HFFc6 (cell line): ENCODE data around the gene ZNF813. TPM values are rescaled to one million over a fixed set of nuclear protein-coding genes. Genes with fewer than 3 reads are reported as not detected.
A peak's percentile ranks its signal among the peaks of the same experiment; 100 is the strongest.

Source experiments
- DNase-seq: peaks from one replicate; pipeline ENCODE4 v3.0.0-alpha.2; 2018
- H3K27ac Mint-ChIP-seq: 2 replicates; pipeline ENCODE4 v1.8.0; 2020; ENCODE audit warnings: mild to moderate bottlenecking, mixed read lengths
- H3K27me3 Mint-ChIP-seq: 2 replicates; pipeline ENCODE4 v1.8.0; 2021; ENCODE audit warnings: mild to moderate bottlenecking, moderate library complexity, mixed read lengths; ENCODE audit not compliant: insufficient read depth
- H3K36me3 Mint-ChIP-seq: 2 replicates; pipeline ENCODE4 v1.8.0; 2021; ENCODE audit warnings: low read depth, mixed read lengths
- H3K4me1 Mint-ChIP-seq: 2 replicates; pipeline ENCODE4 v1.8.0; 2020; ENCODE audit warnings: low read depth, mixed read lengths
- H3K4me3 Mint-ChIP-seq: 2 replicates; pipeline ENCODE4 v1.8.0; 2020; ENCODE audit warnings: mild to moderate bottlenecking, moderate library complexity, mixed read lengths
- H3K9me3 Mint-ChIP-seq: 2 replicates; pipeline ENCODE4 v1.8.0; 2020; ENCODE audit warnings: mild to moderate bottlenecking, mixed read lengths
- total RNA-seq, 6 experiments: library from RNA; stranded (reverse); fragmentation: NEBNext Ultra II Directional; extraction: Animal tissue kit (Norgen Biotek cat#: 25700); gene quantifications; 2 replicates in 1 of 6; 3 replicates in 5 of 6; pipeline ENCODE4 v1.2.3, GENCODE V29; 2021
- TF ChIP-seq, protein P1 (sequence below): fragments of 200-600 bp; sonication (generic); IDR thresholded peaks from 2 replicates; pipeline ENCODE4 v1.5.0; 2021; ENCODE audit warnings: antibody characterized with exemption, mild to moderate bottlenecking

The ZNF813 gene
- total RNA-seq, 6 experiments from 2014 or later, result 2.0 to 6.4 (median 3.4) TPM

- Mint-ChIP-seq H3K36me3 (peaks cover 32% of the 10 kb centered on the region), H3K27ac (peak within 1 kb of the TSS; percentile 94), H3K27me3 (peaks cover 5% of the 10 kb centered on the region), H3K9me3 (no peaks in the 10 kb centered on the region), H3K4me1 (peaks cover 18% of the 10 kb centered on the region), H3K4me3 (peak within 1 kb of the TSS; percentile 92)
- TF ChIP-seq, protein P1, sequence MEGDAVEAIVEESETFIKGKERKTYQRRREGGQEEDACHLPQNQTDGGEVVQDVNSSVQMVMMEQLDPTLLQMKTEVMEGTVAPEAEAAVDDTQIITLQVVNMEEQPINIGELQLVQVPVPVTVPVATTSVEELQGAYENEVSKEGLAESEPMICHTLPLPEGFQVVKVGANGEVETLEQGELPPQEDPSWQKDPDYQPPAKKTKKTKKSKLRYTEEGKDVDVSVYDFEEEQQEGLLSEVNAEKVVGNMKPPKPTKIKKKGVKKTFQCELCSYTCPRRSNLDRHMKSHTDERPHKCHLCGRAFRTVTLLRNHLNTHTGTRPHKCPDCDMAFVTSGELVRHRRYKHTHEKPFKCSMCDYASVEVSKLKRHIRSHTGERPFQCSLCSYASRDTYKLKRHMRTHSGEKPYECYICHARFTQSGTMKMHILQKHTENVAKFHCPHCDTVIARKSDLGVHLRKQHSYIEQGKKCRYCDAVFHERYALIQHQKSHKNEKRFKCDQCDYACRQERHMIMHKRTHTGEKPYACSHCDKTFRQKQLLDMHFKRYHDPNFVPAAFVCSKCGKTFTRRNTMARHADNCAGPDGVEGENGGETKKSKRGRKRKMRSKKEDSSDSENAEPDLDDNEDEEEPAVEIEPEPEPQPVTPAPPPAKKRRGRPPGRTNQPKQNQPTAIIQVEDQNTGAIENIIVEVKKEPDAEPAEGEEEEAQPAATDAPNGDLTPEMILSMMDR, result peak; percentile 39
- DNase-seq, result peak; percentile 70
Measured at GRCh38 chr19:53537521-53538377, 70.2 kb downstream of the ZNF813 start, which contains the start of gene ZNF331. Gene ZNF331, plus strand, starts transcription at chr19:53538145. Its CDS starts 31,232 bp downstream, at chr19:53569377.

DNA sequence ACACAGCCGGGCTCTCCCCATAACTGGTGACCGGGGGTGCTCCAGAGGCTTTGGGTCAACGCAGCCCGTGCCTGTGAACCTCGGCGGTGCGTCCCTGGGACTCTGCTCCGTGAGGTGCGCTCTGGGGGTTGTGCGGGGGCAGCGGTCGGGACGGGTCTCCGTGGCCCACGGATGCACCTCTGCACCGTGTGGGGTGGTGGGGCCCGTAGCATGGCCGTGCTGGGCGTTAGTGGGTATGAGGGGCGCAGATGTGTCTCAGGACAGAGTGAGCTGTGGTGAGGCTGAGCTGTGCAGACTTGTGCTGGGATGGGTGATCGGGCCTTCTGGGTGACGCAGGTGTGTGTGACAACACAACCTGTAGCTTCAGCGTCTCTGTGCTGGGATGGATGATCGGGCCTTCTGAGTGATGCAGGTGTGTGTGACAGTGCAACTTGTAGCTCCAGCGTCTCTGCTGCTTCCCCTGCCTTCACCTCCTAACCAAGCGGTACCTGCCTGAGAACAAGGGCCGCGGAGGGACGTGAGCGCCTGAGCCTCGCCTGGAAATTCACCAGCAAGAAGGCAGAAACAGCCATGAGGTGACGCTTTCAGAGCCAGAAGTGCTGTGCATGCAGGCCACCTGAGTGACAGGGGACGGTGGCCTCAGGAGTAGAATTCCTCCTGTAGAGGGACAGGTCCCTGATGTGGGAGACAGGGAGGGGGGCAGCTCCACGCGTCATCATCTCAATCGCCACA lies 71.0 kb downstream of the ZNF813 start:
- no peak for DNase-seq
- Mint-ChIP-seq H3K36me3 (peaks cover 33% of the 10 kb centered on the region), H3K4me3 (peak overlapping the region; percentile 92), H3K9me3 (no peaks in the 10 kb centered on the region), H3K27me3 (peaks cover 5% of the 10 kb centered on the region), H3K4me1 (peaks cover 19% of the 10 kb centered on the region), H3K27ac (peak overlapping the region; percentile 94)
- TF ChIP-seq, protein P1, result no peak

DNA sequence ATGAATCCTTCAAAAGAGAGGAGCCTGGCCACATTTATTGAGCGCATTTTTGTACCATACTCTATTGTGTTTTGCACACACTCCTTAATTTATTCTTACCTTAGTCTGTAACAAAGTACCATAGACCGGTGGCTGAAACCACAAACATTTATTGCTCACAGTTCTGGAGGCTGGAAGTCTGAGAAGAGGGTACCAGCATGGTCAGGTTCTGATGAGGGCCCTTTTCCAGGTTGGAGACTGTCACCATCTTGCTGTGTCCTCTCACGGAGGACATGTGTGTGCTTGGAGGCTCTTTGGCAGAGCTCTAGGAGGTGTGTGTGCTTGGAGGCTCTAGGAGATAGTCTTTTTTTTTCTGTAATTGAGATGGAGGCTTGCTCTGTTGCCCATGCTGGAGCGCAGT lies 72.6 kb downstream of the ZNF813 start:
- no peak overlapping the region for H3K4me3 Mint-ChIP-seq
- TF ChIP-seq, protein P1, result no peak
- H3K36me3 Mint-ChIP-seq, result peaks cover 38% of the 10 kb centered on the region
- peaks cover 30% of the 10 kb centered on the region for H3K4me1 Mint-ChIP-seq
- no peak for DNase-seq
- no peak overlapping the region for H3K27ac Mint-ChIP-seq
- H3K27me3 Mint-ChIP-seq, result peaks cover 5% of the 10 kb centered on the region
- H3K9me3 Mint-ChIP-seq, result no peaks in the 10 kb centered on the region

DNA sequence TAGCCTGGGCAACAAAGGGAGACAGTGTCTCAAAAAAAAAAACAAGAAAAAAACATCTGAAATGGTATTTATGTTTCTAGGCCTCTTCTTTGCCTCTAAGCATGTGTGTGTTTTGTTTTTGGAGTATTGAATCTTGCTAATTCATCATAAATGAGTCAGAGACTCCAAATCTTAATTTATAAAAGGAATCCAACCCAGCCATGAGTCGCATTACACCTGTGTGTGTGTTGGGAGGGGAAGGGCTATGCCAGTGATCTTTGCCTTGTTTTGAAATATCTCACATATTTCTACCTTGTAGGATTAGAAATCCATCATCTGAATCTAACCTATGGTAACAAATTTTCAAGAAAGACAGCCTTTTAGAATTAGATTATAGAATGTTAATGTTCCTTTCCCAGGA lies 74.4 kb downstream of the ZNF813 start:
- H3K36me3 Mint-ChIP-seq, result peaks cover 44% of the 10 kb centered on the region
- TF ChIP-seq, protein P1, result no peak
- no peak for DNase-seq
- peak overlapping the region; percentile 41 for H3K27ac Mint-ChIP-seq
- H3K4me3 Mint-ChIP-seq, result no peak overlapping the region
- H3K9me3 Mint-ChIP-seq, result no peaks in the 10 kb centered on the region
- peaks cover 47% of the 10 kb centered on the region for H3K4me1 Mint-ChIP-seq
- H3K27me3 Mint-ChIP-seq, result peaks cover 5% of the 10 kb centered on the region

GRCh38 chr19:53545271-53546065 lies 77.9 kb downstream of the ZNF813 start:
- peak overlapping the region; percentile 67 for H3K4me3 Mint-ChIP-seq
- no peaks in the 10 kb centered on the region for H3K9me3 Mint-ChIP-seq
- peaks cover 61% of the 10 kb centered on the region for H3K4me1 Mint-ChIP-seq
- TF ChIP-seq, protein P1, result no peak
- H3K36me3 Mint-ChIP-seq, result peaks cover 28% of the 10 kb centered on the region
- peak overlapping the region; percentile 93 for H3K27ac Mint-ChIP-seq
- peak; percentile 85 for DNase-seq
- H3K27me3 Mint-ChIP-seq, result no peaks in the 10 kb centered on the region; the same call in 1 of the 2 replicates
